Measurements from ENCODE around the gene PADI1.

DNA sequence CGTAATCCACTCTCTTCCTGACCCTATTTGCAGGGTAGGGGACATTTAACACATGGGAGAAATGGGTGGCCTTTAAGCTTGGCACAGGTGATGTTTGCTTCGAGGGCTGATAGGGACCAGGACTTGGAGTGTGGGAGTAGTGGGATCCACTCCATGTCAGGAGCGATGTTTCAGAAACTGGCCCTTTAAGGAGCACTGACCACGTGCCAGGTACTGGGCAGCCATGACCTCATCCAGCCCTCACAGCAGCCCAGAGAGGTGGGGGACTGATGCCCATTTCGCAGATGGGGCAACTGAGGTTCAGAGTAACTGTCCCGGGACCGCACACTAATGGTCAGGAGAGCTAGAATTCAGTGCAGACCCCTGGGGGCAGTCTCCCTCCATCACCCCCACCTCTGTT is 55.3 kb downstream of the PADI1 start:
- TF ChIP-seq, protein P1, sequence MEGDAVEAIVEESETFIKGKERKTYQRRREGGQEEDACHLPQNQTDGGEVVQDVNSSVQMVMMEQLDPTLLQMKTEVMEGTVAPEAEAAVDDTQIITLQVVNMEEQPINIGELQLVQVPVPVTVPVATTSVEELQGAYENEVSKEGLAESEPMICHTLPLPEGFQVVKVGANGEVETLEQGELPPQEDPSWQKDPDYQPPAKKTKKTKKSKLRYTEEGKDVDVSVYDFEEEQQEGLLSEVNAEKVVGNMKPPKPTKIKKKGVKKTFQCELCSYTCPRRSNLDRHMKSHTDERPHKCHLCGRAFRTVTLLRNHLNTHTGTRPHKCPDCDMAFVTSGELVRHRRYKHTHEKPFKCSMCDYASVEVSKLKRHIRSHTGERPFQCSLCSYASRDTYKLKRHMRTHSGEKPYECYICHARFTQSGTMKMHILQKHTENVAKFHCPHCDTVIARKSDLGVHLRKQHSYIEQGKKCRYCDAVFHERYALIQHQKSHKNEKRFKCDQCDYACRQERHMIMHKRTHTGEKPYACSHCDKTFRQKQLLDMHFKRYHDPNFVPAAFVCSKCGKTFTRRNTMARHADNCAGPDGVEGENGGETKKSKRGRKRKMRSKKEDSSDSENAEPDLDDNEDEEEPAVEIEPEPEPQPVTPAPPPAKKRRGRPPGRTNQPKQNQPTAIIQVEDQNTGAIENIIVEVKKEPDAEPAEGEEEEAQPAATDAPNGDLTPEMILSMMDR (IDR thresholded peaks at IDR 0.05), result no peak
- TF ChIP-seq POLR2AphosphoS5 (IDR thresholded peaks at IDR 0.05), result no peak
- no peak for TF ChIP-seq POLR2A (IDR thresholded peaks at IDR 0.05)
- TF ChIP-seq EP300 (IDR thresholded peaks at IDR 0.05), result no peak

All from suprapubic skin (tissue), 4 donors.